Transverse colon (tissue), 4 donors: ENCODE results near the gene OPALIN. TPM values are rescaled to one million over a fixed set of nuclear protein-coding genes. Genes with fewer than 3 reads are reported as not detected.

Experiments used
- DNase-seq: peaks from one replicate; pipeline ENCODE4 v3.0.0-alpha.2; 2019
- H3K27ac ChIP-seq, 4 donors: fragments of 200-600 bp; sonication (generic); 2 replicates each; pipeline ENCODE4 v1.5.1; 2016 to 2018; ENCODE audit warnings: inconsistent platforms in 4 of 4
- H3K27me3 ChIP-seq: fragments of 200-600 bp; sonication (generic); 2 replicates; pipeline ENCODE4 v1.5.1; 2017; ENCODE audit warnings: inconsistent platforms
- H3K36me3 ChIP-seq, 4 donors: fragments of 200-600 bp; sonication (generic); 2 replicates each; pipeline ENCODE4 v1.5.1; 2017 to 2019; ENCODE audit warnings: inconsistent platforms in 4 of 4
- H3K4me1 ChIP-seq, 4 donors: fragments of 200-600 bp; sonication (generic); 2 replicates each; pipeline ENCODE4 v1.5.1; 2017 to 2020; ENCODE audit warnings: inconsistent platforms in 4 of 4
- H3K4me3 ChIP-seq, 4 donors: fragments of 200-600 bp; sonication (generic); 1 replicate in 1 of 4; 2 replicates in 3 of 4; pipeline versions ENCODE4 v1.5.1 to v1.6.1; 2017 to 2019; ENCODE audit warnings: inconsistent platforms in 4 of 4
- H3K9me3 ChIP-seq, 2 donors: fragments of 200-600 bp; sonication (generic); 2 replicates each; pipeline ENCODE4 v1.5.1; 2017 to 2019; ENCODE audit warnings: inconsistent platforms in 2 of 2
- CTCF ChIP-seq, 5 experiments: fragments of 200-600 bp in 3 of 5; fragments of 450-650 bp in 2 of 5; sonication (generic) in 3 of 5; IDR thresholded peaks; 1 replicate in 2 of 5; 2 replicates in 3 of 5; pipeline ENCODE4 v1.5.1; 2016 to 2017; ENCODE audit warnings: antibody characterized with exemption in 5 of 5, inconsistent platforms in 3 of 5, mild to moderate bottlenecking in 2 of 5, moderate library complexity in 1 of 5
- EP300 ChIP-seq: sonication (generic); formaldehyde crosslinking; IDR thresholded peaks from one replicate; pipeline ENCODE4 v1.6.1; 2017; ENCODE audit warnings: antibody characterized with exemption, low read depth
- POLR2A ChIP-seq: fragments of 450-650 bp; IDR thresholded peaks from one replicate; pipeline ENCODE4 v1.6.1; 2016; ENCODE audit warnings: antibody characterized with exemption, mild to moderate bottlenecking, moderate library complexity
- POLR2AphosphoS5 ChIP-seq, 3 donors: sonication (generic); formaldehyde crosslinking; IDR thresholded peaks; one replicate each; pipeline ENCODE4 v1.6.1; 2016; ENCODE audit warnings: antibody characterized with exemption in 3 of 3
- WGBS, 2 donors: methylation state at CpG; one replicate each; pipeline ENCODE4 v1.1.5; 2018; ENCODE audit warnings: low coverage in 1 of 2; 5-methylcytosine and 5-hydroxymethylcytosine counted together
- in situ Hi-C, 4 donors: fragments of 200-750 bp; cut with MboI; loops; one replicate each; pipeline versions ENCODE4 v1.15.0 to v1.15.1; 2017; ENCODE audit warnings: low sequenced_read_pairs in 3 of 4, low pct_ligation_motif_present in 1 of 4, low pct_unique_long_range_greater_than_20kb in 1 of 4
- intact Hi-C: fragments of 100-400 bp; cut with DNase I; formaldehyde crosslinking; loops from one replicate; pipeline ENCODE4 v1.15.1; 2023; ENCODE audit warnings: low total_unique reads
- total RNA-seq, 4 donors: library from RNA; depleted of rRNA; stranded (reverse); fragments of >200 nt; gene quantifications; one replicate each; pipeline ENCODE4 v1.1.0, GENCODE V29; 2016

OPALIN gene
- total RNA-seq, 4 donors from 2014 or later, result not detected

- in situ Hi-C loops, result loop anchor here in 2 of 4 donors (5.0 to 10.0 kb wide), 2 partner anchors 72 to 75 kb away; no protein-coding TSS in a partner anchor
- Histone ChIP-seq H3K36me3 (no peaks in the 10 kb centered on the region), H3K27me3 (peaks cover 4% of the 10 kb centered on the region), H3K27ac (no peak overlapping the region), H3K4me1 (no peaks in the 10 kb centered on the region), H3K9me3 (no peaks in the 10 kb centered on the region), H3K4me3 (no peak overlapping the region)
- 22 to 35% methylated on average over 5 of the region's 5 CpGs for WGBS, 2 donors
- TF ChIP-seq CTCF (IDR thresholded peaks at IDR 0.05) (no peak), EP300 (no peak), POLR2AphosphoS5 (IDR thresholded peaks at IDR 0.05) (no peak), POLR2A (no peak)
- no peak for DNase-seq
- intact Hi-C loops, result no loop called here
These were observed 59.4 kb downstream of the OPALIN start for GRCh38 chr10:96299383-96299782.

GRCh38 chr10:96298362-96298761 lies 60.4 kb downstream of the OPALIN start:
- Histone ChIP-seq H3K27ac (no peak overlapping the region), H3K36me3 (no peaks in the 10 kb centered on the region), H3K9me3 (no peaks in the 10 kb centered on the region), H3K4me1 (peaks cover 0 to 2% (median 0%) of the 10 kb centered on the region in 4 donors), H3K4me3 (no peak overlapping the region), H3K27me3 (peaks cover 4% of the 10 kb centered on the region)
- no peak for DNase-seq
- intact Hi-C loops (no loop called here), in situ Hi-C loops (loop anchor here in 2 of 4 donors (5.0 to 10.0 kb wide), 2 partner anchors 71 to 74 kb away; no protein-coding TSS in a partner anchor)
- whole genome bisulfite sequencing, 2 donors, result 80% methylated on average over 3 of the region's 3 CpGs; no CpG with 5 or more reads in 1 of the 2 donors
- no peak for TF ChIP-seq POLR2A
- TF ChIP-seq CTCF (IDR thresholded peaks at IDR 0.05), result no peak
- TF ChIP-seq EP300, result no peak
- TF ChIP-seq POLR2AphosphoS5 (IDR thresholded peaks at IDR 0.05), result no peak

GRCh38 chr10:96297486-96297885 lies 61.3 kb downstream of the OPALIN start:
- WGBS, 2 donors, result 88 to 99% methylated on average over 2 of the region's 2 CpGs
- TF ChIP-seq POLR2A (no peak), EP300 (no peak), CTCF (IDR thresholded peaks at IDR 0.05) (no peak), POLR2AphosphoS5 (IDR thresholded peaks at IDR 0.05) (no peak)
- in situ Hi-C loops, result loop anchor here in 2 of 4 donors (5.0 to 10.0 kb wide), 2 partner anchors 70 to 73 kb away; no protein-coding TSS in a partner anchor
- no peak for DNase-seq
- intact Hi-C loops, result no loop called here
- H3K27me3 ChIP-seq, result peaks cover 4% of the 10 kb centered on the region
- no peaks in the 10 kb centered on the region for H3K9me3 ChIP-seq
- H3K36me3 ChIP-seq, result no peaks in the 10 kb centered on the region
- peaks cover 0 to 7% (median 0%) of the 10 kb centered on the region in 4 donors for H3K4me1 ChIP-seq
- H3K27ac ChIP-seq, result no peak overlapping the region
- H3K4me3 ChIP-seq, result no peak overlapping the region

- 46 to 62% methylated on average over 4 of the region's 4 CpGs for WGBS, 2 donors
- intact Hi-C loops (no loop called here), in situ Hi-C loops (loop anchor here in 2 of 4 donors (5.0 to 10.0 kb wide), 2 partner anchors 68 to 71 kb away; no protein-coding TSS in a partner anchor)
- H3K9me3 ChIP-seq, result no peaks in the 10 kb centered on the region
- no peaks in the 10 kb centered on the region for H3K27me3 ChIP-seq
- H3K27ac ChIP-seq, result no peak overlapping the region
- no peak for DNase-seq
- H3K4me1 ChIP-seq, result peaks cover 0 to 7% (median 0%) of the 10 kb centered on the region in 4 donors
- H3K4me3 ChIP-seq, result no peak overlapping the region
- no peak for TF ChIP-seq POLR2A
- no peak for TF ChIP-seq EP300
- no peak for TF ChIP-seq CTCF (IDR thresholded peaks at IDR 0.05)
- TF ChIP-seq POLR2AphosphoS5 (IDR thresholded peaks at IDR 0.05), result no peak
- no peaks in the 10 kb centered on the region for H3K36me3 ChIP-seq
These were observed 63.3 kb downstream of the OPALIN start for GRCh38 chr10:96295475-96295874.

Other genes starting within 250 kb of the OPALIN start
- 10 to 100 TPM; 19.5 to 44.6 (median 36.8) TPM for gene ZNF518A, start 228.7 kb downstream of the OPALIN start, total RNA-seq
- 10 to 100 TPM in 2 of 4 donors, 1 to 10 TPM in 2; 5.6 to 21.8 (median 12.0) TPM for gene BLNK, start 87.4 kb downstream of the OPALIN start, total RNA-seq
- gene DNTT, start 54.6 kb downstream of the OPALIN start, total RNA-seq, result not detected
- under 1 TPM in 2 of 4 donors, not detected in 2; 0.32 to 0.96 TPM for gene TLL2, start 154.9 kb upstream of the OPALIN start, total RNA-seq
- 100 to 1,000 TPM in 1 of 4 donors, 10 to 100 TPM in 3; 34.4 to 133 (median 77.3) TPM for gene TM9SF3, start 228.0 kb upstream of the OPALIN start, total RNA-seq